SK-N-SH treated with all-trans-retinoic acid at 6 μM for 48 hours (cell line): ENCODE measurements around the gene ZFHX3.

ENCODE experiments used
- ATAC-seq: fragments of 200-7000 bp; cut with Tn5 transposase; 3 replicates; pipeline ENCODE4 v1.9.1; 2020; ENCODE audit warnings: mild to moderate bottlenecking, moderate library complexity
- ARNTL ChIP-seq: fragments of 450-650 bp; formaldehyde crosslinking; IDR thresholded peaks from 2 replicates; pipeline ENCODE4 v1.5.0; 2020; ENCODE audit warnings: low read depth, mild to moderate bottlenecking, moderate library complexity, borderline replicate concordance
- CSDC2 ChIP-seq: fragments of 250-450 bp; sonication (Bioruptor Pico); IDR thresholded peaks from 2 replicates; pipeline ENCODE4 v1.5.0; 2020; ENCODE audit warnings: mild to moderate bottlenecking, moderate library complexity
- GLIS3 ChIP-seq: fragments of 250-450 bp; sonication (Bioruptor Pico); IDR thresholded peaks from 2 replicates; pipeline ENCODE4 v1.5.0; 2020; ENCODE audit warnings: mild to moderate bottlenecking, moderate library complexity
- ISL1 ChIP-seq: fragments of 250-450 bp; sonication (Bioruptor Pico); IDR thresholded peaks from 2 replicates; pipeline ENCODE4 v2.1.2; 2022; ENCODE audit warnings: mild to moderate bottlenecking, moderate library complexity
- OSR1 ChIP-seq: fragments of 250-450 bp; sonication (Bioruptor Pico); IDR thresholded peaks from 2 replicates; pipeline ENCODE4 v1.8.0; 2022; ENCODE audit warnings: moderate library complexity, mild to moderate bottlenecking, inconsistent platforms
- SNAI2 ChIP-seq: fragments of 250-450 bp; sonication (Bioruptor Pico); IDR thresholded peaks from 2 replicates; pipeline ENCODE4 v1.5.0; 2020; ENCODE audit warnings: mild to moderate bottlenecking, moderate library complexity
- TCF4 ChIP-seq: fragments of 250-450 bp; sonication (Bioruptor Pico); IDR thresholded peaks from 2 replicates; pipeline ENCODE4 v1.8.0; 2021; ENCODE audit warnings: mild to moderate bottlenecking, moderate library complexity, borderline replicate concordance
- TOX ChIP-seq: fragments of 250-450 bp; sonication (Bioruptor Pico); IDR thresholded peaks from 2 replicates; pipeline ENCODE4 v1.8.0; 2021; ENCODE audit warnings: mild to moderate bottlenecking, moderate library complexity, borderline replicate concordance
- ZC3H10 ChIP-seq: fragments of 250-450 bp; sonication (Bioruptor Pico); IDR thresholded peaks from 2 replicates; pipeline ENCODE4 v1.5.1; 2021; ENCODE audit warnings: mild to moderate bottlenecking, moderate library complexity
- ZFP3 ChIP-seq: fragments of 250-450 bp; sonication (Bioruptor Pico); IDR thresholded peaks from 2 replicates; pipeline ENCODE4 v1.5.0; 2020; ENCODE audit warnings: mild to moderate bottlenecking, moderate library complexity
- ZNF565 ChIP-seq: fragments of 450-650 bp; formaldehyde crosslinking; conservative IDR thresholded peaks from 2 replicates; pipeline ENCODE4 v1.5.0; 2020; ENCODE audit warnings: low read depth, mild to moderate bottlenecking, moderate library complexity
- ZNF70 ChIP-seq: fragments of 450-650 bp; formaldehyde crosslinking; IDR thresholded peaks from 2 replicates; pipeline ENCODE4 v1.5.0; 2020; ENCODE audit warnings: mild to moderate bottlenecking, moderate library complexity
- ZNF8 ChIP-seq: fragments of 450-650 bp; formaldehyde crosslinking; IDR thresholded peaks from 2 replicates; pipeline ENCODE4 v1.5.0; 2020; ENCODE audit warnings: mild to moderate bottlenecking, moderate library complexity
- TF ChIP-seq, protein P1 (sequence below): fragments of 250-450 bp; sonication (Bioruptor Pico); IDR thresholded peaks from 2 replicates; pipeline ENCODE4 v1.5.1; 2020; ENCODE audit warnings: low read depth, mild to moderate bottlenecking, moderate library complexity
- TF ChIP-seq, protein P2 (sequence below): fragments of 250-450 bp; sonication (Bioruptor Pico); IDR thresholded peaks from 2 replicates; pipeline ENCODE4 v1.8.0; 2020; ENCODE audit warnings: mild to moderate bottlenecking, moderate library complexity, borderline replicate concordance
- TF ChIP-seq, protein P3 (sequence below): fragments of 250-450 bp; sonication (Bioruptor Pico); IDR thresholded peaks from 2 replicates; pipeline ENCODE4 v1.5.0; 2020; ENCODE audit warnings: mild to moderate bottlenecking, moderate library complexity
- TF ChIP-seq, protein P4 (sequence below): fragments of 250-450 bp; sonication (Bioruptor Pico); IDR thresholded peaks from 2 replicates; pipeline ENCODE4 v1.8.0; 2021; ENCODE audit warnings: low read depth, mild to moderate bottlenecking, moderate library complexity, borderline replicate concordance

Gene ZFHX3

DNA sequence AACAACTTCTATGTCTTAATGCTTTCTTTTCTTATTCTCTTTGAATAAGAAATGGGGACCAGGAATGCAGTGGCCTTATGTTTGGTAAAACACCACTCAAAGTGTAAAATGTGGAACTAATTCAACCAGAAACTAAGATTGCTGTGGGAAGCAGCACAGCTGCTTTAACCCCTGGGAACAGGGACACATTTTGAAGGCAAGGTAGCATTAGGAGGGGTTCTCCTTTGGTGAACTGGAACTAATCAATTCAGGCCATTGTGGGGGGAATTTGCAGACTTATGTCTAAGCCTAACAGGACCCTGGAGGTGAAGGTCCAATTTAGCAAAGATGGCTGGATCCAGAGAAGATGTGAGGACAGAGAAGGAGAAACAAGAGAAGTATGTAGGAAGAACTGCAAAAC, 256.1 kb downstream of the ZFHX3 start:
- TF ChIP-seq, protein P1, sequence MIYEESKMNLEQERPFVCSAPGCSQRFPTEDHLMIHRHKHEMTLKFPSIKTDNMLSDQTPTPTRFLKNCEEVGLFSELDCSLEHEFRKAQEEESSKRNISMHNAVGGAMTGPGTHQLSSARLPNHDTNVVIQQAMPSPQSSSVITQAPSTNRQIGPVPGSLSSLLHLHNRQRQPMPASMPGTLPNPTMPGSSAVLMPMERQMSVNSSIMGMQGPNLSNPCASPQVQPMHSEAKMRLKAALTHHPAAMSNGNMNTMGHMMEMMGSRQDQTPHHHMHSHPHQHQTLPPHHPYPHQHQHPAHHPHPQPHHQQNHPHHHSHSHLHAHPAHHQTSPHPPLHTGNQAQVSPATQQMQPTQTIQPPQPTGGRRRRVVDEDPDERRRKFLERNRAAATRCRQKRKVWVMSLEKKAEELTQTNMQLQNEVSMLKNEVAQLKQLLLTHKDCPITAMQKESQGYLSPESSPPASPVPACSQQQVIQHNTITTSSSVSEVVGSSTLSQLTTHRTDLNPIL (CRISPR knock-in tag) = no peak
- TF ChIP-seq TCF4 (CRISPR knock-in tag) (no peak), ZNF8 (no peak), GLIS3 (no peak), OSR1 (no peak), ISL1 (CRISPR knock-in tag) (no peak)
- ATAC-seq = no peak

DNA sequence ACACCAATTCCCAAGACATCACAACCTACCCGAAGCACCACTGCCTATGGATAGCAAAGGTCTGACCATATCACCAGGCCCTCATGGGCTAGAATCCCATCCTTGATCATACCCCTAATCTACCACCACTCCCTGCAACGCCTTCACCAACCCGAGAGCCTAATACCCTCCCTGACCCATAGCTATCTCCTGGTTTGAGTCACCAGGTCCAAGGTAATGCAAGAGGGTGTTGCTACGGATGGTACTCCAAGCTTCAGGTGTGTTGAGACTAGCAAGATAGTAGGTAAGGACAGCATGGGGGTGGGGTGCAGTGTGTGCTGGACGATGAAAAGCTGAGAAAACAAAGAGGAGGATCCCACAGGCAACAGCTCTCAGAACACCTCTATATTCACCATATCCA, 258.0 kb downstream of the ZFHX3 start:
- TF ChIP-seq OSR1 = no peak
- TF ChIP-seq ISL1 (CRISPR knock-in tag) = no peak
- no peak for TF ChIP-seq CSDC2
- no peak for TF ChIP-seq ZC3H10 (CRISPR knock-in tag)
- TF ChIP-seq ZNF565 (CRISPR knock-in tag) = no peak
- TF ChIP-seq, protein P2, sequence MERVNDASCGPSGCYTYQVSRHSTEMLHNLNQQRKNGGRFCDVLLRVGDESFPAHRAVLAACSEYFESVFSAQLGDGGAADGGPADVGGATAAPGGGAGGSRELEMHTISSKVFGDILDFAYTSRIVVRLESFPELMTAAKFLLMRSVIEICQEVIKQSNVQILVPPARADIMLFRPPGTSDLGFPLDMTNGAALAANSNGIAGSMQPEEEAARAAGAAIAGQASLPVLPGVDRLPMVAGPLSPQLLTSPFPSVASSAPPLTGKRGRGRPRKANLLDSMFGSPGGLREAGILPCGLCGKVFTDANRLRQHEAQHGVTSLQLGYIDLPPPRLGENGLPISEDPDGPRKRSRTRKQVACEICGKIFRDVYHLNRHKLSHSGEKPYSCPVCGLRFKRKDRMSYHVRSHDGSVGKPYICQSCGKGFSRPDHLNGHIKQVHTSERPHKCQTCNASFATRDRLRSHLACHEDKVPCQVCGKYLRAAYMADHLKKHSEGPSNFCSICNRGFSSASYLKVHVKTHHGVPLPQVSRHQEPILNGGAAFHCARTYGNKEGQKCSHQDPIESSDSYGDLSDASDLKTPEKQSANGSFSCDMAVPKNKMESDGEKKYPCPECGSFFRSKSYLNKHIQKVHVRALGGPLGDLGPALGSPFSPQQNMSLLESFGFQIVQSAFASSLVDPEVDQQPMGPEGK (CRISPR knock-in tag) = no peak
- no peak for TF ChIP-seq SNAI2 (CRISPR knock-in tag)
- TF ChIP-seq ARNTL (CRISPR knock-in tag) = no peak
- ATAC-seq = no peak

DNA sequence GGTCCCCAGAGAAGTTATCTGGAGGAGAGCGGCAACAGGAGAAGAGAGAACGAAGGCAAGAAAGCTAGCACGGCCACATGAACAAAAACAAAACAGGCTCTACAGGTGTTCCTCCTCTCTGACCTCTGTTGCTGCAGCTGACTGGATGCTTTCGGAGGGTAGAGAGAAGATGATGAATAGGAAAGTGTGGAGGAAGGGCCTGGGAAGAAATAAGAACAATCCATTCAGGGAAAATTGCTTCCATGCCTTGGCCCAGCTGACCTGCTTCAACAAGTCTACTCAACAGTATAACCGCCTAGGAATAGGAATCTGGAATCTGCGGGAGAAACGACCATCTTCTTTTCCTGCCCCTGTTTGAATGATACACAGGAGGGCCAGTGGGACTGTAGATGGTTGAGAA, 258.5 kb downstream of the ZFHX3 start:
- no peak for ATAC-seq
- TF ChIP-seq, protein P3, sequence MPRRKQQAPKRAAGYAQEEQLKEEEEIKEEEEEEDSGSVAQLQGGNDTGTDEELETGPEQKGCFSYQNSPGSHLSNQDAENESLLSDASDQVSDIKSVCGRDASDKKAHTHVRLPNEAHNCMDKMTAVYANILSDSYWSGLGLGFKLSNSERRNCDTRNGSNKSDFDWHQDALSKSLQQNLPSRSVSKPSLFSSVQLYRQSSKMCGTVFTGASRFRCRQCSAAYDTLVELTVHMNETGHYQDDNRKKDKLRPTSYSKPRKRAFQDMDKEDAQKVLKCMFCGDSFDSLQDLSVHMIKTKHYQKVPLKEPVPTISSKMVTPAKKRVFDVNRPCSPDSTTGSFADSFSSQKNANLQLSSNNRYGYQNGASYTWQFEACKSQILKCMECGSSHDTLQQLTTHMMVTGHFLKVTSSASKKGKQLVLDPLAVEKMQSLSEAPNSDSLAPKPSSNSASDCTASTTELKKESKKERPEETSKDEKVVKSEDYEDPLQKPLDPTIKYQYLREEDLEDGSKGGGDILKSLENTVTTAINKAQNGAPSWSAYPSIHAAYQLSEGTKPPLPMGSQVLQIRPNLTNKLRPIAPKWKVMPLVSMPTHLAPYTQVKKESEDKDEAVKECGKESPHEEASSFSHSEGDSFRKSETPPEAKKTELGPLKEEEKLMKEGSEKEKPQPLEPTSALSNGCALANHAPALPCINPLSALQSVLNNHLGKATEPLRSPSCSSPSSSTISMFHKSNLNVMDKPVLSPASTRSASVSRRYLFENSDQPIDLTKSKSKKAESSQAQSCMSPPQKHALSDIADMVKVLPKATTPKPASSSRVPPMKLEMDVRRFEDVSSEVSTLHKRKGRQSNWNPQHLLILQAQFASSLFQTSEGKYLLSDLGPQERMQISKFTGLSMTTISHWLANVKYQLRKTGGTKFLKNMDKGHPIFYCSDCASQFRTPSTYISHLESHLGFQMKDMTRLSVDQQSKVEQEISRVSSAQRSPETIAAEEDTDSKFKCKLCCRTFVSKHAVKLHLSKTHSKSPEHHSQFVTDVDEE = no peak
- TF ChIP-seq, protein P2 (CRISPR knock-in tag) = no peak
- TF ChIP-seq ARNTL (CRISPR knock-in tag) (no peak), ZNF565 (CRISPR knock-in tag) (no peak), ZNF70 (CRISPR knock-in tag) (no peak), CSDC2 (no peak), TCF4 (CRISPR knock-in tag) (no peak)
- TF ChIP-seq, protein P4, sequence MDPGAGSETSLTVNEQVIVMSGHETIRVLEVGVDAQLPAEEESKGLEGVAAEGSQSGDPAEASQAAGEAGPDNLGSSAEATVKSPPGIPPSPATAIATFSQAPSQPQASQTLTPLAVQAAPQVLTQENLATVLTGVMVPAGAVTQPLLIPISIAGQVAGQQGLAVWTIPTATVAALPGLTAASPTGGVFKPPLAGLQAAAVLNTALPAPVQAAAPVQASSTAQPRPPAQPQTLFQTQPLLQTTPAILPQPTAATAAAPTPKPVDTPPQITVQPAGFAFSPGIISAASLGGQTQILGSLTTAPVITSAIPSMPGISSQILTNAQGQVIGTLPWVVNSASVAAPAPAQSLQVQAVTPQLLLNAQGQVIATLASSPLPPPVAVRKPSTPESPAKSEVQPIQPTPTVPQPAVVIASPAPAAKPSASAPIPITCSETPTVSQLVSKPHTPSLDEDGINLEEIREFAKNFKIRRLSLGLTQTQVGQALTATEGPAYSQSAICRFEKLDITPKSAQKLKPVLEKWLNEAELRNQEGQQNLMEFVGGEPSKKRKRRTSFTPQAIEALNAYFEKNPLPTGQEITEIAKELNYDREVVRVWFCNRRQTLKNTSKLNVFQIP (CRISPR knock-in tag) = no peak

DNA sequence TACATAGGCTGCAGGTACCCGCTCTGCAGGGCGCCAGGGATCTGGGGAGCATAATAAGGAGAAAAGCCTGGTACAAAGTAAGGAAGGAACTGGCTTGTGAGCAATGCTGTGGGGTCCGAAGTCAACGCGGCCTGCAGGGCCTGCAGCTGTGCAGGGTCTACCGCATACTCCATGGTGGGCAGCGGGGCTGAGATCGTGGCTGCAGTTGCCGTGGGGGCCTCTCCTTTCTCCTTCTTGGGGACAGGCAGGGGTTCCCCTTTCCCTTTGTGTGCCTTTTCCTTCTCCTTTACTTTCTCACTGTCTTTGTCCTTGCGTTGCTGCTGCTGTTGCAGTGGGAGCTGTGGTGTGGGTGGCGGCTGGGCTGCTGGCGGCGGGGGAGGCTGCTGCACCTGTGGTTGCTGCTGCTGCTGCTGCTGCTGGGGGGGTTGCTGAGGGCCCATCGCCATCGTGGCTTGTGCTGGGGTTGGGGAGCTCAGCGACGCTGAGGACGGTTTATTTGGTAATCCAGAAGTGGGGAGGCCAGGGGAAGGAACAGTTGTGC, 259.6 kb downstream of the ZFHX3 start:
- no peak; the same call in 2 of the 3 replicates for ATAC-seq

More for the DNA sequence above, 259.6 kb downstream of the ZFHX3 start:
- no peak for TF ChIP-seq TCF4 (CRISPR knock-in tag)
- TF ChIP-seq TOX = no peak
- no peak for TF ChIP-seq ZFP3
- TF ChIP-seq ZNF565 (CRISPR knock-in tag) = no peak
